ENCODE measurements around the gene MALRD1.

GRCh38 chr10:19488592-19489280 lies 440.1 kb downstream of the MALRD1 start:
- TF ChIP-seq SIN3A (IDR thresholded peaks at IDR 0.05; ENCODE audit: borderline replicate concordance, insufficient read depth, low read depth, low read length) (no peak), CTCF (IDR thresholded peaks at IDR 0.05) (no peak), POLR2AphosphoS5 (IDR thresholded peaks at IDR 0.05; ENCODE audit: low read depth, low read length) (no peak)

All from Panc1 (cell line).